ACC112 (cell line): Measurements from ENCODE around the gene C1QA.
"Not testable (repeated sequence)": the region's sequence is repeated elsewhere in the genome, so short reads cannot be mapped to it uniquely, and the experiment has no call there.

ENCODE experiments used
- H2AFZ ChIP-seq: fragments of 200-600 bp; sonication (generic); one replicate; pipeline ENCODE4 v1.6.0; 2017; ENCODE audit warnings: antibody characterized with exemption, low read length; ENCODE audit not compliant: unreplicated experiment
- H3K27ac ChIP-seq: fragments of 200-600 bp; sonication (generic); 2 replicates; pipeline ENCODE4 v1.5.1; 2014; ENCODE audit warnings: low read depth, mild to moderate bottlenecking, antibody characterized with exemption, low read length, moderate library complexity
- H3K27me3 ChIP-seq: fragments of 200-600 bp; sonication (generic); 2 replicates; pipeline ENCODE4 v1.6.1; 2014; ENCODE audit warnings: mild to moderate bottlenecking, antibody characterized with exemption, low read length, moderate library complexity, mixed read lengths; ENCODE audit not compliant: insufficient read depth
- H3K36me3 ChIP-seq: fragments of 200-600 bp; sonication (generic); 2 replicates; pipeline ENCODE4 v1.6.1; 2016; ENCODE audit warnings: mild to moderate bottlenecking, antibody characterized with exemption, low read length, moderate library complexity, mixed read lengths; ENCODE audit not compliant: insufficient read depth
- H3K4me1 ChIP-seq: fragments of 200-600 bp; sonication (generic); one replicate; pipeline ENCODE4 v1.6.1; 2016; ENCODE audit warnings: low read length, mixed read lengths; ENCODE audit not compliant: insufficient read depth, unreplicated experiment, control insufficient read depth
- H3K4me3 ChIP-seq: fragments of 200-600 bp; sonication (generic); 2 replicates; pipeline ENCODE4 v1.5.1; 2014; ENCODE audit warnings: mild to moderate bottlenecking, low read depth, low read length
- H3K79me2 ChIP-seq: fragments of 200-600 bp; sonication (generic); one replicate; pipeline ENCODE4 v1.6.0; 2016; ENCODE audit warnings: low read length; ENCODE audit not compliant: control insufficient read depth, unreplicated experiment, insufficient read depth

C1QA gene

DNA sequence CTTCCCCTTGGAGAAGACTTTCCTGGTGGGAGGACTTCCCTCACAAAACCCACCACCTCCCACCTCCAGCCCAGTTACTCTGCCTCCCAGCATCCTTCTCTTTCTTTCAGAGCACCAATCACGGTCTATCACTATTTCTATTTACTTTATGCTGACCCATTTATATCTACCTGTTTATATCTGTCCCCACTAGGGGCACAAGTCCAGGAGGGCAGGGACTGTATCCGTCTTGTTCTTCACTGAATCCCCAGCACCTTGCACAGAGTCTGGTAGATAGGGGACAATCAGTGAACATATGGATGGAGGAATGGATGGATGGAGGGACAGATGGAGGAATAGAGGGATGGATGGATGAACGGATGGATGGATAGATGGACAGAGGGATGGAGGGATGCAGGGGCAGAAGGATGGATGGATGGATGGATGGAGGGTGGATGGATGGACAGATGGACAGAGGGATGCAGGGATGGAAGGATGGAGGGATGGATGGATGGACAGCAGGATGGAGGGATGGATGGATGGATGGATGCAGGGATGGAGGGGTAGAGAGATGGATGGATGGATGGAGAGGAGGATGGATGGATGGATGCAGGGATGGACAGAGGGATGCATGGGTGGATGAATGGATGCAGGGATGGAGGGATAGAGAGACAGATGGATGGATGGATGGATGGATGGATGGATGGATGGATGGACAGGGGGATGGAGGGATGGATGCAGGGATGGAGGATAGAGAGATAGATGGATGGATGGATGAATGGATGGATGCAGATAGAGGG lies 22.1 kb downstream of the C1QA start:
- Histone ChIP-seq H2AFZ (no peak overlapping the region), H3K79me2 (no peaks in the 10 kb centered on the region), H3K4me1 (no peaks in the 10 kb centered on the region), H3K27ac (no peak overlapping the region), H3K4me3 (no peak overlapping the region), H3K36me3 (no peaks in the 10 kb centered on the region), H3K27me3 (peaks cover 61% of the 10 kb centered on the region)

DNA sequence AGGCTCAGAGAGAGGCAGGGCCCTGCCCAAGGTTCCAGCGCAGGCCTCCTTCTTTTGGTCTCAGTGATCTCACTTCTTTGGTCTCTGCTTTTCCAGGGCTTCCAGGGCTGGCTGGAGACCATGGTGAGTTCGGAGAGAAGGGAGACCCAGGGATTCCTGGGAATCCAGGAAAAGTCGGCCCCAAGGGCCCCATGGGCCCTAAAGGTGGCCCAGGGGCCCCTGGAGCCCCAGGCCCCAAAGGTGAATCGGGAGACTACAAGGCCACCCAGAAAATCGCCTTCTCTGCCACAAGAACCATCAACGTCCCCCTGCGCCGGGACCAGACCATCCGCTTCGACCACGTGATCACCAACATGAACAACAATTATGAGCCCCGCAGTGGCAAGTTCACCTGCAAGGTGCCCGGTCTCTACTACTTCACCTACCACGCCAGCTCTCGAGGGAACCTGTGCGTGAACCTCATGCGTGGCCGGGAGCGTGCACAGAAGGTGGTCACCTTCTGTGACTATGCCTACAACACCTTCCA lies 24.4 kb downstream of the C1QA start:
- Histone ChIP-seq H3K4me1 (no peaks in the 10 kb centered on the region), H3K4me3 (no peak overlapping the region), H3K79me2 (no peaks in the 10 kb centered on the region), H3K27ac (no peak overlapping the region), H3K36me3 (no peaks in the 10 kb centered on the region), H3K27me3 (peaks cover 40% of the 10 kb centered on the region), H2AFZ (no peak overlapping the region)

DNA sequence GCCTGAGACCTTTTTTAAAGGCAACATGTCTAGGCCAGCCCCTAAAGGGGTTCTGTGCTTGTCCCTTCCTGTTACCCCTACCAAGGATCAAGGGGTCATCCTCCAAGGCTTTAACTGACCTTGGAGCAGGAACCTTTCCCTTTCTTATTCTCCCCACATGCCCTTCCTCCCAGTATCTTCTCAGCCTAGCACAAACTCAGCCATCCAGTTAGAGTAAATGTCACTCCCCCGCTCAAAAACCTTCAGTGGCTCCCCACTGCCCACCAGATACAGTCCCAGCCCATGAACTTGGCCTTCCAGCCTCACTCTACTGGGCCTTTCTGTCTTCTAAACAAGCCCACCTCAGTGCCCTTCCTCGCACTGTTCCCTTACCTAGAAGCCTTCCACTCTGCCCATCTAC lies 25.5 kb downstream of the C1QA start:
- Histone ChIP-seq H3K4me1 (no peaks in the 10 kb centered on the region), H2AFZ (no peak overlapping the region), H3K79me2 (no peaks in the 10 kb centered on the region), H3K27ac (no peak overlapping the region), H3K4me3 (no peak overlapping the region), H3K27me3 (peaks cover 32% of the 10 kb centered on the region), H3K36me3 (no peaks in the 10 kb centered on the region)

DNA sequence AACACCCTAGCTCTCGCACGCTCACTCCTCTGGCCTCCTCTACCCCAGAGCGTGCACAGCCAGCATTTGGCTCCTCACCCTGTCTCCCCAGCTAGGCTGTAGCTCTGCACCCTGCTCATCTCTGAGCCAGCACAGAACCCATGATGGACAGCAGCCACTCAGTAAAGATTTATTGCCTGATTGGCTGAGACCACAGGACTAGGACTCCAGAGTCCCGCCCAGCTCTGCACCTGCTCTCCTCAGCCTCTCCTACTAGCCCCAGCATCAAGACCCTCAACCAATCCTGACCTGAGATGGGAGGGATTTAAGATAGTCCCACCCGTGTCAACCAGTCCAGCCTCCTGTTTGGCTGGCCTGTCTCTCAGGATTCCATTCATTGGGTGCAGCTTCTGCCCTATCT lies 25.9 kb downstream of the C1QA start:
- no peaks in the 10 kb centered on the region for H3K4me1 ChIP-seq
- H3K27ac ChIP-seq = no peak overlapping the region
- H3K4me3 ChIP-seq = no peak overlapping the region
- H3K27me3 ChIP-seq = peaks cover 32% of the 10 kb centered on the region
- no peak overlapping the region for H2AFZ ChIP-seq
- no peaks in the 10 kb centered on the region for H3K79me2 ChIP-seq
- H3K36me3 ChIP-seq = no peaks in the 10 kb centered on the region

DNA sequence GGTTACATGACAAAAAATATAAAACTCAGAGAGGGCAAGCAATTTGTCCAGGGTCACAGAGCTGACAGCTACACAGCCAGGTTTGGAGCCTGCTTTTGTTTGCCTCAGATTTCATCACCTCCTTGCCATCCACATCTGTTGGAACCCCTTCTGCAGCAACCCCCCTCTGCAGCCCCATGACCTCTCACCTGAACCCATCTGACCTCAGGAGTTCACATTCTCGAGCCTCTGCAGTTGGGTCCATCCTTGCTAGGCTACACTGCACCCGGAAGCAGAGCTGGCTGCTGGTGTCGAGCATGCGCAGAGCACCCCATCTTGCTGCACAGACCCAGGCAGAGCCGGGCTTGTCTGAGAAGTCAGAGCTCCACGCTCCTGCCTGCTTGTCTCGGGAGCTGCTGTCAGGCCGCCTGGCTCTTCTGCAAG lies 26.6 kb downstream of the C1QA start:
- Histone ChIP-seq H3K4me1 (no peaks in the 10 kb centered on the region), H3K27me3 (peaks cover 33% of the 10 kb centered on the region), H2AFZ (no peak overlapping the region), H3K36me3 (no peaks in the 10 kb centered on the region), H3K27ac (no peak overlapping the region), H3K79me2 (no peaks in the 10 kb centered on the region), H3K4me3 (no peak overlapping the region)

DNA sequence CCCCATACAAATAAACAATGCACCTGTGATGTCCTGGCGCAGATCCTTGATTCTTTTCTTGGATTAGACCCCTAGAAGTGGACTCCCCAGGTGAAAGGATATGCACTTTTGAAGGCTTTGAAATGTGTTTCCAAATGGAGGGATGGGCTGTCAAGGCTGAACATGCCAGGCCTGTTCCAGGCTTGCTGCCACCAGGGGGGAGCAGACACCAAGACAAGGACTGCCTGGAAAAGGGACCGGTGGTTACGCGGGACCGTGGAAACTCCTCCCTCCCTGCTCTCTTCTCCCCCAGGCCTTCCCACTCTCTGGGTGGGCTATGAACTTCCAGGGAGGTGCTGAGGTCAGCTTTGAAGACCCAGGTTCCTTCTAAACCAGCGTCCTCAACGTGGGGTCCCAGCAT lies 29.3 kb downstream of the C1QA start:
- no peak overlapping the region for H2AFZ ChIP-seq
- H3K4me1 ChIP-seq = no peaks in the 10 kb centered on the region
- H3K27ac ChIP-seq = no peak overlapping the region
- H3K27me3 ChIP-seq = peaks cover 39% of the 10 kb centered on the region
- H3K4me3 ChIP-seq = no peak overlapping the region
- no peaks in the 10 kb centered on the region for H3K79me2 ChIP-seq
- H3K36me3 ChIP-seq = no peaks in the 10 kb centered on the region

DNA sequence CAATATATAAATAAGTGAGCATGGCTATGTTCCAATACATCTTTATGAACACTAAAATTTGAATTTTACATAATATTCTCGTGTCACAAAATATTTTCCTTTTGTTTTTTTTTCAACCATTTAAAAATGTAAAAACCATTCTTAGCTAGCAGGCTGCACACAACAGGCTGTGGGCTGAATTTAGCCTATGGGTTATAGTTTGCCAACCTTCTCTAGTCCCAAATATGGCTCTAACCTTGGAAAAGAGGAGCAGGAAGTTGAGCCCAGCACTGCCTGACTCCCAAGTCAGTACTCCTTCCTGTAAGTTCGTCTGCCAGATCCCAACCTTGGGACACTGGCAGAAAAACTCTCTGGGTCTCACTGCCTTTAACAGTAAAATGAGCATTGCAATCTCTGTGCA lies 30.0 kb downstream of the C1QA start:
- no peak overlapping the region for H2AFZ ChIP-seq
- no peaks in the 10 kb centered on the region for H3K4me1 ChIP-seq
- H3K27me3 ChIP-seq = peaks cover 42% of the 10 kb centered on the region
- no peaks in the 10 kb centered on the region for H3K79me2 ChIP-seq
- no peak overlapping the region for H3K27ac ChIP-seq
- H3K4me3 ChIP-seq = no peak overlapping the region
- no peaks in the 10 kb centered on the region for H3K36me3 ChIP-seq

DNA sequence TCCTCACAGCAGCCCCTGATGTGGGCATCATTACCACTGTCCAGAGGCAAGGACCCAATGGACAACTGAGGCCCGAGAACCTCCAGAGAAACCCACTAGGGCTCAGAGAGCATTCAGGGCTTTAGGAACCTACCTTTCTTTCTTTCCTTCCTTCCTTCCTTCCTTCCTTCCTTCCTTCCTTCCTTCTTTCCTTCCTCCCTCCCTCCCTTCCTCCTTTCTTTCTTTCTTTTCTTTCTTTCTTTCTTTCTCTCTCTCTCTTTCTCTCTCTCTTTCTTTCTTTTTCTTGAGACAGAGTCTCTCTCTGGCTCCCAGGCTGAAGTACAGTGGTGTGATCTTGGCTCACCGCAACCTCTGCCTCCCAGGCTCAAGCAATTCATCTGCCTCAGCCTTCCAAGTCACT lies 32.4 kb downstream of the C1QA start:
- H3K27me3 ChIP-seq = peaks cover 54% of the 10 kb centered on the region
- not testable (repeated sequence) for H3K36me3 ChIP-seq, H3K27ac ChIP-seq, H2AFZ ChIP-seq, H3K79me2 ChIP-seq, H3K4me1 ChIP-seq, H3K4me3 ChIP-seq

DNA sequence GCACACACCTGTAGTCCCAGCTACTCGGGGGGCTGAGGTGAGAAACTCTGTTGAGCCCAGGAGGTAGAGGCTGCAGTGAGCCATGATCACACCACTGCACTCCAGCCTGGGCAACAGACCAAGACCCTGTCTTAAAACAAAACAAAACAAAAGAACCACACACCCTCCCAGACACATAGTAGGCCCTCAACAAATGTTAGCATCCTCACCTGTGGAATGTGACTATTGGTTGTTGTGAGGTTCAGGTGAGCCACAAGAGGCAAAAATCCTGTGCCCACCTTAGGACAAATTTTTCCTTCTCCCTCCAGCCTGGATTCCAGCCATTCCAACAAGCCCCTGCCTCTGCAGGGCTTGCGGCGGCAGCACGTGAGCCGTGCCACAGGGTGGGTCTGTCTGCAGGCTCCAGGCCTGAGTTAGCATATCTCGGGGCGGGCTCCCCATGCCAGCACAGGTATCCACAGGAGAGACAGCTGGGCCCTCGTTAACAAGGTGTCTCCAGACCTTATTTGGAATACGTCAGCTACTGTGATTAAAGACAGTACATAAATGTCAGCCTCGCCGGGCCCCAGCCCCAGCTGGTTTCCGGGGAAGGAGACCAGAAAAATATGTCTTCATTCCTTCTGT lies 34.0 kb downstream of the C1QA start:
- no peak overlapping the region for H3K4me3 ChIP-seq
- H3K36me3 ChIP-seq = no peaks in the 10 kb centered on the region
- H3K27me3 ChIP-seq = peaks cover 54% of the 10 kb centered on the region
- no peaks in the 10 kb centered on the region for H3K4me1 ChIP-seq
- no peak overlapping the region for H2AFZ ChIP-seq
- H3K79me2 ChIP-seq = no peaks in the 10 kb centered on the region
- no peak overlapping the region for H3K27ac ChIP-seq

DNA sequence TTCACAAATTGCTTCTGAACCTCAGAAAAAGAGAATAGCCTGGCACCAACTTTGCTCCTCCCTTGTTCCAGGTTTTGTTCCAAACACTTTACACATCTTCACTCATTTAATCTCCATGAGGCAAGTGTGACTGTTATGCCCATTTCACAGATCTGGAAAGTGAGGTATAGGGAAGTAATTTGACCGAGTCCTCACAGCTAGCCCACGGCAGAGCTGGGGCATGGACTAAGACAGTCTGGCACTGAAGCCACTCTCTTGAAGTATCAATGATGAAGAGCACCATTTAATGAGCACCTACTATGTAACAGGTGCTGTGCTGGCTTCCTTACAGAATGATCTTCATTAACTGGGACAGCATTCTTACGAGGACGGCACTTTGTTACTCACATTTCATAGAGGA lies 35.6 kb downstream of the C1QA start:
- Histone ChIP-seq H3K27me3 (peaks cover 50% of the 10 kb centered on the region), H3K27ac (no peak overlapping the region), H3K79me2 (no peaks in the 10 kb centered on the region), H3K36me3 (no peaks in the 10 kb centered on the region), H3K4me3 (no peak overlapping the region), H3K4me1 (no peaks in the 10 kb centered on the region), H2AFZ (no peak overlapping the region)
